Mesenteric fat pad (tissue), 1 donor: ENCODE results near the gene CBX3. TPM values are rescaled to one million over a fixed set of nuclear protein-coding genes. Genes with fewer than 3 reads are reported as not detected.
"Not testable (repeated sequence)": the region's sequence is repeated elsewhere in the genome, so short reads cannot be mapped to it uniquely, and the experiment has no call there.

Experiments used
- DNase-seq: peaks from one replicate; pipeline ENCODE4 v3.0.0-alpha.2; 2020; ENCODE audit warnings: low spot score
- long read RNA-seq: library from polyadenylated mRNA; unstranded; transcript quantifications from one replicate; pipeline ENCODE4 v2.0.0, GENCODE V29; 2020
- total RNA-seq: library from RNA; stranded (reverse); fragmentation: NEBNext Ultra II Directional; extraction: Animal tissue kit (Norgen Biotek cat#: 25700); gene quantifications from one replicate; pipeline ENCODE4 v1.2.1, GENCODE V29; 2021
- donor health status: DM: yes; HTN: yes; CAD: no.

CBX3 gene
- 102 TPM for total RNA-seq
- long read RNA-seq, transcript CBX3-202 (6 exons, 1,857 nt), result major isoform, 8 of 15 reads
- long read RNA-seq, partial matches to known transcripts, result 2 of 15 reads
- long read RNA-seq, other reads (novel, unspliced or antisense), result 3 of 15 reads

- peak; percentile 98 for DNase-seq
Observed at GRCh38 chr7:26201247-26202018, at the start of gene CBX3. Gene CBX3 (plus strand): TSS chr7:26201745. CDS start chr7:26202999, 1,254 bp downstream.

DNA sequence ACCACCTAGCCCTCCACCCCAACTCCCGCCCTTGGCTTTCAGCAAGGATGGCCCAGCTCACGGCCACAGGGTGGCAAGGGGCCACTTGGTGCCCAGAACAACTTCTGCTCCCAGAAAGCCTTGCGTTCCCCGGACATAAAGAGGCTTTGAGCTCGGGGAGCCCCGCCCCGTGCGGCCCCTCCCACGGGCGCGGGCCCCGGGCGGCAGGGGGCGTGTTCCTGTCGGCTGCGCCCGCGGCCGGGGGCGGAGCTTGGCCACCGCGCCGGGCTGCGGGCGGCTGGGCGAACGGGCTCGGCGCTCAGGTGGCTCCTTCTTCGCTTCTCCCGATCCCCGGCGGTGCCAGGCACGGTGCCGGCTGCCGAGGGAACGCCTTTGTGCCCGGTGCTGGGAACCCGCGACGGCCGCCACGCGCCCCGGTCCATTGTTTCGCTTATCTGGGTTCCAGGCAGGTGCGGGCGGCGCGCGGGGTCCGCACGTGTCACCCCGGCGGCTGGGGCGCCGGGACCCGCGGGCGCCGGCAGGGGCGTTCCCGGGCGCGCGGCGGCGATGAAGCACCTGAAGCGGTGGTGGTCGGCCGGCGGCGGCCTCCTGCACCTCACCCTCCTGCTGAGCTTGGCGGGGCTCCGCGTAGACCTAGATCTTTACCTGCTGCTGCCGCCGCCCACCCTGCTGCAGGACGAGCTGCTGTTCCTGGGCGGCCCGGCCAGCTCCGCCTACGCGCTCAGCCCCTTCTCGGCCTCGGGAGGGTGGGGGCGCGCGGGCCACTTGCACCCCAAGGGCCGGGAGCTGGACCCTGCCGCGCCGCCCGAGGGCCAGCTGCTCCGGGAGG, 49.4 kb upstream of the CBX3 start, which contains the start of gene NFE2L3:
Gene NFE2L3 (plus strand): TSS at position 246 of the 829 bp plus-strand sequence. CDS start 301 bp downstream, at position 547.
- peak; percentile 91 for DNase-seq

- DNase-seq, result not testable (repeated sequence)
Observed at GRCh38 chr7:26152782-26153240, 48.7 kb upstream of the CBX3 start.

DNA sequence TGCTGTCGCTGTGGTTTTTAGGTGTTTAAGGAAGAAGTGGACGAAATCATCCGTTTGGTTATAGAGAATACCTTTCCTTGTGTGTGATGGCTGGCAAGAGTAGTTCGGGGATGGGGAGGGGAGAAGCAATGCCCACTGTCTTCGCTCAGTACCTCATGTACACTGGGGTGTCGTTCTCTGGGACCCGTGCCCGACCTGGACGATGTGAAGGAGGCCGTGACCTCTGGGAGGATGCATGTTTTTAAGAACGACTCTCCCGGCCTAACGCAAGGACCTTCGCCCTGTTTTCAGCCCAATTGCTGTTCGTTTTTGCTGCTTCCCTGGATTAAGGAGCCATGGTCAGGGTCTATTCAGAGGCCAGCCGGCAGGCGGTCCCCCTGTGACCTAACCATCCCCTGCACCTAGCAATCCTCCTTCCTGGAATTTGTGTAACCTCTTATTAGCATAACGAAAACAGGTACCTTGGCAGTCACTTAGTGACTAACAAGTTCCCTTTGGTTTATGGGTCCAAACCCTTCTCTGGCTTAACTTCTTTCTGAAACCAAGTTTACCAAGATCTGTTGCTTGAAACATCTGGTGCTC, 48.2 kb upstream of the CBX3 start:
- DNase-seq, result no peak

DNA sequence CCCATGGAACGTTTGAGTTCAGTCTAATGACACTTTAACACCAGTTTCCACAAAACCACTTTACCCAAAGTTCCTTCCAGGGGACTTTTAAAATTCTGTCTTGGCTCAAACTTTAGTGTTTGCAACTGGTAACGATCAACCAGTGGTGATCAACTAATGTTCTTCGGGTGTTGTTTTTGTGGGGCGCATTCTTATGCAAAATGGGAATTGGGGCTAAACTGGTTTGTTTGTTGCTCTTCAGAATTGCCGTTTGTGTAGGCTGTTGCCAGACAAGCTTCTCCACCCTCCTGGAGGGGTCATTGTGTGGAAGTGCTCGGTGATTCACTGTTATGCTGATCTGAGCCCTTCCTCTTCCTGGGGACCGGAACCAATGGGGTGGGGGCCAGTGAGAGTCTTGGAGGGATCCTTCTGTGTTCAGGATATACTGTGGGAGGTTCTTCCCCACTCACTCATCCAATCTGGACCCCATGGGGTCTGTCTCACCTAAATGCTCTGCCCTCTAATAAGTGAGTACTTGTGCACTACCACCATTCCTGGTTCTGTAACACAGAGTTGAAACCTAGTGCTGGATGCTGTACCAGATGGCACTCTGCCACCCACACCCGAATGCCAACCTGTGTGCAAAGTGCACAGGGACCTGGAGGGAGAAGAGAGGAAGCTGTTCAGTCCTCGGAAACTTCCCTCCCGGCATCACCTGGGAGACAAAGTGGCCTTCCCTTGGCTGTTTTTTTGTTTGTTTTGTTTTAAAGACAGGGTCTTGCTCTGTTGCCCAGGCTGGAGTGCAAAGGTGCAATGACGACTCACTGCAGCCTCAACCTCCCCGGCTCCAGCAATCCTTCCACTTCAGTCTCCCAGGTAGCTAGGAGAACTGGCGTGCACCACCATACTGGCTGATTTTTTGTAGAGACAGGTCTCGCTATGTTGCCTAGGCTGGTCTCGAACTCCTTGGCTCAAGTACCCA, 47.4 kb upstream of the CBX3 start:
- no peak for DNase-seq

- DNase-seq, result no peak
Observed at GRCh38 chr7:26155531-26156375, 45.8 kb upstream of the CBX3 start.

- DNase-seq, result no peak
Observed at GRCh38 chr7:26156451-26157420, 44.8 kb upstream of the CBX3 start.

- no peak for DNase-seq
Observed at GRCh38 chr7:26157520-26158105, 43.9 kb upstream of the CBX3 start.

DNA sequence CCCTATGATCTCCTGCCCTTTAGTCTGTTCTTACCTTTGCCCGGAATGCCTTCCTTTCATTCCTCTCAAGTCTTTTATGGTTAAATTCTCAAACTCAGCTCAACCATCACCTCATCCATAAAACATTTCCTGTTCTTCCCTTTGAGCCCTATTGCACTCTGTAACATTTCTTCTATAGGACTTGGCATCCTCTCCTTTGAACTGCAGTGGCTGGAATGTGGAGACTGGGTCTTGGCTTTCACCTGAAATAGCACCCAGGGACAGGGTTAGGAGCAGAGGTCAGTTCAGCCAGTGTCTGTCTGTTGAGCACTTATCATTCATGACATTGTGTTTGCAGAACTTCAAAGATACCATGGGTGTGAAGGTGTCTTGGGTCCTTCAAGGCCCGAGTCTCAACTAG, 42.3 kb upstream of the CBX3 start:
- DNase-seq, result no peak

GRCh38 chr7:26160896-26161295, 40.6 kb upstream of the CBX3 start:
- no peak for DNase-seq

DNA sequence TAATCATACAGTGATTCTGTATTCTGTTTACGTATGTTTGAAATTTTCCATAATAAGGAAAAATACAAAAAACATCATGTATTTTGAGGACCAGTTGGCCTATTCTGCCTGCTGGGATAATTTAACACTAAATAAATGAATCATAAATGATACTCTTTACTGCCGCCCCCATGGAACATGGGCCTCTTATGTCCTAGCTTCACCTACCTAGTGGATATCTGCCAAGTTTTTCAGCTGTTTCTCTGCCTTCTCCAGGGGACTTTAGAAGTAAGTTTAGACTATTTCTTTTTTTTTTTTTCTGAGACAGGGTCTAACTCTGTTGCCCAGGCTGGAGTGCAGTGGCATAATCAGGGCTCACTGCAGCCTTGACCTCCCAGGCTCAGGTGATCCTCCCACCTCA, 39.1 kb upstream of the CBX3 start:
- no peak for DNase-seq

GRCh38 chr7:26163804-26164203, 37.7 kb upstream of the CBX3 start:
- DNase-seq, result not testable (repeated sequence)

GRCh38 chr7:26165950-26166683, 35.4 kb upstream of the CBX3 start:
- DNase-seq, result no peak

- no peak for DNase-seq
Observed at GRCh38 chr7:26166684-26167266, 34.8 kb upstream of the CBX3 start.

GRCh38 chr7:26167303-26167934, 34.1 kb upstream of the CBX3 start:
- no peak for DNase-seq

GRCh38 chr7:26168458-26169023, 33.0 kb upstream of the CBX3 start:
- no peak for DNase-seq
